ENCODE data around the gene ERICH2.

ERICH2 gene

GRCh38 chr2:170823898-170824215, 53.7 kb downstream of the ERICH2 start:
- peaks cover 54% of the 10 kb centered on the region for H3K36me3 ChIP-seq (ENCODE audit: control insufficient read depth, insufficient read depth, low read length)
- WGBS, 2 experiments (ENCODE audit: insufficient coverage in 2 of 2) = 49 to 54% methylated on average over 7 to 8 of the region's 11 CpGs
- no peak overlapping the region for H3K4me3 ChIP-seq (ENCODE audit: extremely low read depth, insufficient read depth, low read length, poor library complexity, severe bottlenecking)
- H3K27ac ChIP-seq (ENCODE audit: low read depth, low read length, severe bottlenecking) = no peak overlapping the region
- peaks cover 5% of the 10 kb centered on the region for H3K4me1 ChIP-seq (ENCODE audit: control insufficient read depth, insufficient read depth, low read length, poor library complexity, severe bottlenecking)
- H3K9me3 ChIP-seq (ENCODE audit: control insufficient read depth, low read length) = no peaks in the 10 kb centered on the region

DNA sequence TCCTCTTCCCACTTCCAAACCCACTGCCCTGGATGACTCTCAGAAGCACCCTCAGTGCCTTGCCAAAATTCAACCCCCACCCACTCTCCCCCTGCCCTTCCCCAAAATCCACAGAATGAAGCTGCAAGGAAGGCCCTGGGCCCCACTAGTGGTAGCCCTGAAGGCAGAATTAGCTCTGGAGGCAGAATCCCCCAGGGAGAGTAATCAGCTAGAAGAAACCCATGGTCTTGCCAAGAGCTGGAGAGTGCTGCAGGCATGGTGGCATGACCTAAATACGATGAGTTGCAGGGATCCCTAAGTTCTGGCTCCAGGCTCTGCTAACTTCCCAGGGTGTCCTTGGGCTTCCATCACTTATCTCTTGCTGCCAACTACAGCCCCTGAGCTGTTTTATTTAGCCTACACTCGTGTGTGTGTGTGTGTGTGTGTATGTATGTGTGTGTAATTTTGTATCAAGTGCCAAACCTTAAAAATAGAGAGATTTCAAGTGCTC, 54.4 kb downstream of the ERICH2 start:
- H3K4me3 ChIP-seq (ENCODE audit: extremely low read depth, insufficient read depth, low read length, poor library complexity, severe bottlenecking) = no peak overlapping the region
- peaks cover 5% of the 10 kb centered on the region for H3K4me1 ChIP-seq (ENCODE audit: control insufficient read depth, insufficient read depth, low read length, poor library complexity, severe bottlenecking)
- no peak overlapping the region for H3K27ac ChIP-seq (ENCODE audit: low read depth, low read length, severe bottlenecking)
- no peaks in the 10 kb centered on the region for H3K9me3 ChIP-seq (ENCODE audit: control insufficient read depth, low read length)
- 100% methylated on average over 1 of the region's 2 CpGs for WGBS, 2 experiments (ENCODE audit: insufficient coverage in 2 of 2)
- peaks cover 58% of the 10 kb centered on the region for H3K36me3 ChIP-seq (ENCODE audit: control insufficient read depth, insufficient read depth, low read length)

- peaks cover 52% of the 10 kb centered on the region for H3K36me3 ChIP-seq (ENCODE audit: control insufficient read depth, insufficient read depth, low read length)
- no peak overlapping the region for H3K4me3 ChIP-seq (ENCODE audit: extremely low read depth, insufficient read depth, low read length, poor library complexity, severe bottlenecking)
- peaks cover 4% of the 10 kb centered on the region for H3K4me1 ChIP-seq (ENCODE audit: control insufficient read depth, insufficient read depth, low read length, poor library complexity, severe bottlenecking)
- no peaks in the 10 kb centered on the region for H3K9me3 ChIP-seq (ENCODE audit: control insufficient read depth, low read length)
- 86 to 94% methylated on average over 6 of the region's 6 CpGs for WGBS, 2 experiments (ENCODE audit: insufficient coverage in 2 of 2)
- no peak overlapping the region for H3K27ac ChIP-seq (ENCODE audit: low read depth, low read length, severe bottlenecking)
Observed at GRCh38 chr2:170827841-170828532, 57.8 kb downstream of the ERICH2 start.

GRCh38 chr2:170828533-170828916, 58.3 kb downstream of the ERICH2 start:
- 82 to 89% methylated on average over 5 of the region's 5 CpGs for WGBS, 2 experiments (ENCODE audit: insufficient coverage in 2 of 2)
- Histone ChIP-seq H3K4me1 (ENCODE audit: control insufficient read depth, insufficient read depth, low read length, poor library complexity, severe bottlenecking) (peaks cover 6% of the 10 kb centered on the region), H3K36me3 (ENCODE audit: control insufficient read depth, insufficient read depth, low read length) (peaks cover 57% of the 10 kb centered on the region), H3K9me3 (ENCODE audit: control insufficient read depth, low read length) (no peaks in the 10 kb centered on the region), H3K4me3 (ENCODE audit: extremely low read depth, insufficient read depth, low read length, poor library complexity, severe bottlenecking) (no peak overlapping the region), H3K27ac (ENCODE audit: low read depth, low read length, severe bottlenecking) (no peak overlapping the region)

GRCh38 chr2:170829036-170829435, 58.9 kb downstream of the ERICH2 start:
- 96% methylated on average over 2 of the region's 2 CpGs; no CpG with 5 or more reads in 1 of the 2 experiments for WGBS, 2 experiments (ENCODE audit: insufficient coverage in 2 of 2)
- no peak overlapping the region for H3K27ac ChIP-seq (ENCODE audit: low read depth, low read length, severe bottlenecking)
- H3K4me3 ChIP-seq (ENCODE audit: extremely low read depth, insufficient read depth, low read length, poor library complexity, severe bottlenecking) = no peak overlapping the region
- H3K36me3 ChIP-seq (ENCODE audit: control insufficient read depth, insufficient read depth, low read length) = peaks cover 62% of the 10 kb centered on the region
- H3K4me1 ChIP-seq (ENCODE audit: control insufficient read depth, insufficient read depth, low read length, poor library complexity, severe bottlenecking) = peaks cover 6% of the 10 kb centered on the region
- no peaks in the 10 kb centered on the region for H3K9me3 ChIP-seq (ENCODE audit: control insufficient read depth, low read length)

DNA sequence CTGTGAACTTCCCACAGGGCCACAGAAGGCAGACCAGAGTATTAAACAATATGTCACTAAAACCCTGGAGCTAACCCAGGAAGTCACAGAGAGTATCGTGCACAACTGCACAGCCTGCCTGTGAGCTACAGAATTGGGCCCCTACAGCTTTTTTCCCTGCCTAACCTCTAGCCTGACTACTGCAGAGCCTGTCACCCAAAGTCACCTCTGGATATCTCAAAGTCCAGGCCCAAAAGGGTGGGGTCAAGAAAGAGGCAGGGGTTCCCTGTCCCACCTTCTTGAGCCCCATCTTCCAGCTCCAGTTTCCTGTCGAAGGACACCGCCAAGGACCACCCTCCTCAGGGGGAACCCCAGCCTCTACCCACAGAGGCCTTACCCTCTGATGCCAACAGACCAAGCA, 60.0 kb downstream of the ERICH2 start:
- peaks cover 61% of the 10 kb centered on the region for H3K36me3 ChIP-seq (ENCODE audit: control insufficient read depth, insufficient read depth, low read length)
- H3K9me3 ChIP-seq (ENCODE audit: control insufficient read depth, low read length) = no peaks in the 10 kb centered on the region
- H3K4me1 ChIP-seq (ENCODE audit: control insufficient read depth, insufficient read depth, low read length, poor library complexity, severe bottlenecking) = peaks cover 6% of the 10 kb centered on the region
- no peak overlapping the region for H3K27ac ChIP-seq (ENCODE audit: low read depth, low read length, severe bottlenecking)
- WGBS, 2 experiments (ENCODE audit: insufficient coverage in 2 of 2) = 80 to 96% methylated on average over 1 to 3 of the region's 3 CpGs
- no peak overlapping the region for H3K4me3 ChIP-seq (ENCODE audit: extremely low read depth, insufficient read depth, low read length, poor library complexity, severe bottlenecking)

DNA sequence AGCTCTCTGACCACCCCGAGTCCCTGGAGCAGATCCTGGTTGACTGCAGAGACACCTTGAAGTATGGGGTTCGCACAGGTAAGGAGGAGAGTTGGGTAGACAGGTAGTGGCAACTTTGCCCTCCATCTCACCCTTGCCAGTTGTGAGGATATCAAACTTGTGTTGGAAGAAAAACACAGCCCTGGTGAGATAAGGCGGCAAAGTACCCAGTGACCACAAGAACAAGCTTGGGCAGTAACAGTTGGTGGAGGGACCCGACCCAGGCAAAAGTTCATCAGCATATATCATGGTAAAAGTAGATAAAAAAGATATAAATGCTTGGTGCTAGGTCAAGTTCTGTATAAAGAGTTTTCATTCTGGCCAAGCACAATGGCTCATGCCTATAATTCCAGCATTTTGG, 60.9 kb downstream of the ERICH2 start:
- WGBS, 2 experiments (ENCODE audit: insufficient coverage in 2 of 2) = 94 to 100% methylated on average over 1 to 4 of the region's 4 CpGs
- H3K4me3 ChIP-seq (ENCODE audit: extremely low read depth, insufficient read depth, low read length, poor library complexity, severe bottlenecking) = no peak overlapping the region

DNA sequence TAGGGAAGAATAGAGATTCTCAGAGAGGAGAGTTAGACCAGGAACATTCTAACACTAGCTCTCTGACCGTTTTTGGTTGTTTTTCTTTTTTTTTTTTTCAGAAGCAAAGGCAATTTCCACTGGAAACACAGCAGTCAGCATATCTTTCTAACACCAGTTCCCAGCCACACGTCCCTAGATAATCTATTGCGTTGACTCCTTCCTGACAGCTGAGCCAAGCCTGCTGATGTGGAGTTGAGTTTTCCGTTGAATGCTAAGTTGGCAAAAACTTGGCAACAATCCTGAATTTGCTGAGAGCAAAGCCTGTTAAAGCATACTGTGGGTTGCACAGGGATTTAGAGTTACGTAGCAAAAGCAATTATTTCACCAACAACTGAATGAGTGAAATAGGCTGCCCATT, 65.8 kb downstream of the ERICH2 start:
- Histone ChIP-seq H3K4me1 (ENCODE audit: control insufficient read depth, insufficient read depth, low read length, poor library complexity, severe bottlenecking) (peaks cover 6% of the 10 kb centered on the region), H3K9me3 (ENCODE audit: control insufficient read depth, low read length) (no peaks in the 10 kb centered on the region), H3K4me3 (ENCODE audit: extremely low read depth, insufficient read depth, low read length, poor library complexity, severe bottlenecking) (no peak overlapping the region), H3K36me3 (ENCODE audit: control insufficient read depth, insufficient read depth, low read length) (peaks cover 83% of the 10 kb centered on the region), H3K27ac (ENCODE audit: low read depth, low read length, severe bottlenecking) (no peak overlapping the region)
- WGBS, 2 experiments (ENCODE audit: insufficient coverage in 2 of 2) = 97% methylated on average over 3 of the region's 5 CpGs; no CpG with 5 or more reads in 1 of the 2 experiments

More for the DNA sequence above, 60.9 kb downstream of the ERICH2 start:
- H3K4me1 ChIP-seq (ENCODE audit: control insufficient read depth, insufficient read depth, low read length, poor library complexity, severe bottlenecking) = peaks cover 6% of the 10 kb centered on the region
- H3K36me3 ChIP-seq (ENCODE audit: control insufficient read depth, insufficient read depth, low read length) = peaks cover 64% of the 10 kb centered on the region
- no peak overlapping the region for H3K27ac ChIP-seq (ENCODE audit: low read depth, low read length, severe bottlenecking)
- H3K9me3 ChIP-seq (ENCODE audit: control insufficient read depth, low read length) = no peaks in the 10 kb centered on the region

DNA sequence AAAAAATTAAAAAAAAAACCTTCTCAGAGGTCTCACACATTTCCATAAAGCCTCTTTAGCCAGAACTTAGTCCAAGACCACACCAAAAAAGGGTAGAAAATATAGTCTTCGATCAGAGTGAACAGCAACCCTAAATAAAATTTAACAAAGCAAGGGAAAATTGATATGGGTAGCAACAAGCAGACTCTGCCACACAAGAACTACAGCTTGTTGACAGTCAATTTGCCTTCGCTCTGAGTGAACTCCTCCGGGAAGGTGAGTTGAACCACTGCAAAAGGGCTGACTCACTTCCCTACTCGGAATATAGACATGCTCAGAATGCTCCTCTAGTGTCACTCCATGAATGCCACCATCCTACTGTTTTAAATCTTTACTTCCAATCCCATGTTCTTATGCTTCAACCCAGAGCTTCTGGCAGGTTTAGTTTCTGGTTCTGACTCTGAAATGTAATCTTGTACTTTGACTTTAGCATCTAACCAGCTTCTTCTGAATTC, 70.6 kb downstream of the ERICH2 start:
- Histone ChIP-seq H3K36me3 (ENCODE audit: control insufficient read depth, insufficient read depth, low read length) (peaks cover 70% of the 10 kb centered on the region), H3K4me3 (ENCODE audit: extremely low read depth, insufficient read depth, low read length, poor library complexity, severe bottlenecking) (no peak overlapping the region), H3K9me3 (ENCODE audit: control insufficient read depth, low read length) (no peaks in the 10 kb centered on the region), H3K4me1 (ENCODE audit: control insufficient read depth, insufficient read depth, low read length, poor library complexity, severe bottlenecking) (peaks cover 36% of the 10 kb centered on the region), H3K27ac (ENCODE audit: low read depth, low read length, severe bottlenecking) (no peak overlapping the region)
- WGBS, 2 experiments (ENCODE audit: insufficient coverage in 2 of 2) = 92 to 93% methylated on average over 3 of the region's 4 CpGs

DNA sequence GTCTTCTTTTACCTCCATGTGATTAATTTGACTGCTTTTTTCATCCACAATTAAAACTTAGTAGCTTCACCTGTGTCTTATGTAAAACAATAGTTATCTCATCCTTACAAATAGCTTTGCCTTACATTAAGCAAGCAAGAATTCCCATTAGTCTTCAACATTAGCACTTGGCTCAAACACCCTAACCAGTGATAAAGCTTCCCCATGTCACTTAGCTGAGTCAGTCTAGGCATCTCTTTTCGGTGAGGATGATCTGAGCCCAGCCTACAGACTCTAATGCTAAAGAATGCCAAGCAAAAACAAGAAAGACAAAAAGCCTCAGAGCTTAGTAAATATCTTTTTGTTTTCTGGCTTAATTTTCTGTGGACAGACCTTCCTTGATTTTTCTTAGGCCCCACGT, 72.6 kb downstream of the ERICH2 start:
- Histone ChIP-seq H3K4me1 (ENCODE audit: control insufficient read depth, insufficient read depth, low read length, poor library complexity, severe bottlenecking) (peaks cover 40% of the 10 kb centered on the region), H3K36me3 (ENCODE audit: control insufficient read depth, insufficient read depth, low read length) (peaks cover 59% of the 10 kb centered on the region), H3K27ac (ENCODE audit: low read depth, low read length, severe bottlenecking) (peak overlapping the region; percentile 32), H3K9me3 (ENCODE audit: control insufficient read depth, low read length) (no peaks in the 10 kb centered on the region), H3K4me3 (ENCODE audit: extremely low read depth, insufficient read depth, low read length, poor library complexity, severe bottlenecking) (no peak overlapping the region)
- whole genome bisulfite sequencing, 2 experiments (ENCODE audit: insufficient coverage in 2 of 2) = 67 to 73% methylated on average over 1 to 2 of the region's 2 CpGs

DNA sequence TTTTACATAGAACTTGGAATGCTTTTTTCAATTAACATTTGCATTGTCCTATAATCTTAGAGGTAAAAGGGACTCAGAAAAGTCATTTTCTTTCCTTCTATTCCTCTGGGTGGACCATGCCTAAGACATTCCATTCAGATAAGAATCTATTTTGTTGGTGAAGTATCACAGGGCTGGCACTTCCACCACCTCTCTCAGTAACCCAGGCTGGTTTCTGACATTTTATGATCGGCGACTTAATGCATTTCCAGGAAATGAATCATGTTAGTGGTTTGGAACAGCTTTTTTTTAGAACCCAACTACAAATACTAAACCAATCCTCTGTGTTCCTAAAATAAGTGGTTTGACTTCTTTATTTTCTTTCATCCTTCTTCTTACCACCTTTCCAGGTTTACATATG, 73.5 kb downstream of the ERICH2 start:
- no peaks in the 10 kb centered on the region for H3K9me3 ChIP-seq (ENCODE audit: control insufficient read depth, low read length)
- no peak overlapping the region for H3K4me3 ChIP-seq (ENCODE audit: extremely low read depth, insufficient read depth, low read length, poor library complexity, severe bottlenecking)
- WGBS, 2 experiments (ENCODE audit: insufficient coverage in 2 of 2) = no CpG with 5 or more reads among the region's 2 CpGs
- peaks cover 45% of the 10 kb centered on the region for H3K4me1 ChIP-seq (ENCODE audit: control insufficient read depth, insufficient read depth, low read length, poor library complexity, severe bottlenecking)
- peak overlapping the region; percentile 32 for H3K27ac ChIP-seq (ENCODE audit: low read depth, low read length, severe bottlenecking)
- H3K36me3 ChIP-seq (ENCODE audit: control insufficient read depth, insufficient read depth, low read length) = peaks cover 56% of the 10 kb centered on the region

All from mesodermal cell (in vitro differentiated cells).